GM18858 (cell line): ENCODE data around the gene C10orf105.

Experiments used
- ATAC-seq: cut with Tn5 transposase; IDR thresholded peaks from one replicate; pipeline ENCODE4 v1.9.1; 2021; ENCODE audit not compliant: unreplicated experiment

The C10orf105 gene

DNA sequence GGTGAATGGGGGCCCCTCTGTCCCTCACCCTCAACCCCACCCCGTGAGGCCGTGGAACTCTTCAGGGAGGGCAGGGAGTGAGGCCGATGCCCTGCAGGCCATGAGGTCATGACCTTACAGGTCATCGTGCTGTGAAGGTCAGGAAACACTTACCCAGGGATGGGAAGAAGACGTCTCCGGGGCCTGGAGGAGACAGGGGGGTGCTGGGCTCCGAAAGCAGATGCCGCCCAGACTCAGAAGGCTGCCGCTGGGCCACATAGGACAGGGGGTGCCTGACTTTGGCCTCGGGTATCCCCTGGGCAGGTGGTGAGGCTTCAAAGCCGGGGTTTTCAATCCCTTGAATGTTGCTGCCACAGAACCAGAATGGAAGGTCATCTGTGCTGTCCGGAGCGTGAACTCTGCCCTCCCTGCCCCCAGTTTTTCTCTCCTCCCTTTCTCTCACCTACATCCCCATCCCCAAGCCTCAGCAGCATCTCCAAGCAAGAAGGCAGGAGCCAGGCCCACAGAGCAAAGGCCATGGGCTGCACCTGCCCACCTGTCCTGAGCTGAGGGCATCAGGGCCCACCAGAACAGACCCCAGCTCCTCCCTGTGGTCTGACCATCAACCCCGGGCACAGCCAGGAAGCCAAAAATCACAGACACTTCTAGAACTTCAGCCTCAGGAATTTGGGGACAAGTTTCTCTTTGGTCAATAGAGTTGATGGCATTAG, 32.1 kb upstream of the C10orf105 start:
- no peak for ATAC-seq

DNA sequence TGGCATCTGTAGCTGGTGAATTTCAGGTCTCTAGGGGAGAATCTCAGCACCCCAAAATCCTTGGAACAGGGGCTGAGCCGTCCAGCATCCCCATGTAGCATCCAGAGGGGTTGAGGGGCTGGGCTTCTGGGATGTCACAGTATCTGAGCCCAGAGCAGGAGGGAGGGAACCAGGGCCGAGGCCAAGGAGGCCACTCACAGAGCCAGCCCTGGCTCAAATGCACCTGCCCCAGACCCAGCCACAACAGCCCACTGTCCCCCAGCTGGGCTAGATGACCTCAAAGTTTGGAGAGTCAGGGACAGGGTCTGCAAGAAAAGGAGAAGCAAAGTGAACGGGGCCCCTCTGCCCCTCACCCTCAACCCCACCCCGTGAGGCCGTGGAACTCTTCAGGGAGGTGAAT, 31.4 kb upstream of the C10orf105 start:
- ATAC-seq: no peak

DNA sequence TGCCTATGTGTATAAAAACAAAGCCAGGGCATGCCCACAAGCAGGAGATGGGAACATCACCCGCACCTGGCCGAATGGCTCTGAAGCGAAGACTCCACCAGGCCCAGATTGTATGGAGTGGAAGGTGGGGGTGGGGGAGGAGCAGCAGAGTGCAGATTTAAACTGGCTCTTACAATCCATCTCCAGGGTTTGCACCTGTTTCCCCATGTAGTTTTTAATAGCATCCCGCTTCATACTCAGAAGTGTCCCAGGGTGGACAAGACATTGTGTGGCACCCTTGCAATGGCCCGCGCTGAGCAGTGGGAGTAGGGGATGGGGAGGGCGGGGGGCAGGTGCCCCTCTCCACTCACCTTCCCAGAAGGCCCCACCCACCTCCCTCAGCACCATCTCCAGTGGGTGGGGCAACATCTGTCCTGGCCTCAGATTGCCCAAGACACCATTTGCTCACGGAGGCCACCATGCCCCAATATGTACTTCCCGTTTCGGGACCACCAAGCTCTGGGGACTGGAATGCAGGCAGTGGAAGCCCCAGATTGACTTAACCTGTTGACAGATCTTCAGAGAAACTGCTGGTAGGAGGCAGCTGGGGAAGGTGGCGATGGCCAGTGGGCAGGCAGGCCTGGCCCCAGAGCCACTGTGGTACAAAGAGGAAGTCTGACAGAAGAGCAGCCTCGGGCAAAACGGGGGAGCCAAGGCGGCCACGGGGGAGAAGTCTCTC, 30.7 kb upstream of the C10orf105 start:
- ATAC-seq: no peak

DNA sequence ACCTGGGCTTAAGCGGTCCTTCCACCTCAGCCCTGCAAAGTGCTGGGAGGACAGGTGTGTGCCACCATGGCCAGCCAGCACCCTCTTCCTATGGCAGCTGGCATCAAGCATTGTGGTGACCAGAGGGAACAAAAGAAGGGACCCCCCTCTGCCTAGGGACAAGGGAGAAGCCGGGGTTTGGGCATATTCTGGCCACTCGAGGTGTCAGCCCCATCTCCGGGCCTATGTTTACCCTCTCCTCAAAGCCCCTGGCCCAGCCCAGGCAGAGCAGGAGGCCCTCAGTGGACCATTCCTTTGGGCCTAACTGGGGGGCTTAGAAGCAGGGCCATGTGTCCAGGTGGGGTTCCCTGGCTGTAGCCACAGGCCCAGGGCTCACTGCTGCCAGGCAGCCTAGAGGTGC, 29.8 kb upstream of the C10orf105 start:
- no peak for ATAC-seq

DNA sequence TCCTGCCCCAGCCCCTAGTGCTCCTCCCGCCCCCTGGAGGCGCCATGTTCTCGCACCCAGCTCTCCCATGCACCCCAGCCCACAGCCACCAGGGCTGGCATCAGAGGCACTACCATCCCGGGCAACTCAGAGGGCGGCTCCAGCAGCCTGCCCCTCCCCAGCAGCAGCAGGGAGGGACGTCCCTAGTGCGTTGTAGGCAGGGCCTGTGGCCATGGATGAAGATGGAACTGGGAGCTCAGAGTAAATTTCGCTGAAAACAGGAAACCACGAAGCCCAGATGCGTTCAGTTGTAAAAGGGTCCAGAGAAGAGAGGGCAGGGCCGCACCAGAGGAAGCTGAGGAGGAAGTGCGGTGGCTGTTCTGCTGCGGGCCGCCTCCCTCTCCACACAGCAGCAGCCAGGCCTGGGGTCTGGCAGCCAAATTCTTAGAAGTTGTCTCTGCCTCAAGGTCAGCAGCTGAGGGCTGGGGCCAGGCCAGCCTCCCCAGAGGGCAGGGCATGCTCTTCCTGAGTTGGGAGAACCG, 29.2 kb upstream of the C10orf105 start:
- no peak for ATAC-seq

DNA sequence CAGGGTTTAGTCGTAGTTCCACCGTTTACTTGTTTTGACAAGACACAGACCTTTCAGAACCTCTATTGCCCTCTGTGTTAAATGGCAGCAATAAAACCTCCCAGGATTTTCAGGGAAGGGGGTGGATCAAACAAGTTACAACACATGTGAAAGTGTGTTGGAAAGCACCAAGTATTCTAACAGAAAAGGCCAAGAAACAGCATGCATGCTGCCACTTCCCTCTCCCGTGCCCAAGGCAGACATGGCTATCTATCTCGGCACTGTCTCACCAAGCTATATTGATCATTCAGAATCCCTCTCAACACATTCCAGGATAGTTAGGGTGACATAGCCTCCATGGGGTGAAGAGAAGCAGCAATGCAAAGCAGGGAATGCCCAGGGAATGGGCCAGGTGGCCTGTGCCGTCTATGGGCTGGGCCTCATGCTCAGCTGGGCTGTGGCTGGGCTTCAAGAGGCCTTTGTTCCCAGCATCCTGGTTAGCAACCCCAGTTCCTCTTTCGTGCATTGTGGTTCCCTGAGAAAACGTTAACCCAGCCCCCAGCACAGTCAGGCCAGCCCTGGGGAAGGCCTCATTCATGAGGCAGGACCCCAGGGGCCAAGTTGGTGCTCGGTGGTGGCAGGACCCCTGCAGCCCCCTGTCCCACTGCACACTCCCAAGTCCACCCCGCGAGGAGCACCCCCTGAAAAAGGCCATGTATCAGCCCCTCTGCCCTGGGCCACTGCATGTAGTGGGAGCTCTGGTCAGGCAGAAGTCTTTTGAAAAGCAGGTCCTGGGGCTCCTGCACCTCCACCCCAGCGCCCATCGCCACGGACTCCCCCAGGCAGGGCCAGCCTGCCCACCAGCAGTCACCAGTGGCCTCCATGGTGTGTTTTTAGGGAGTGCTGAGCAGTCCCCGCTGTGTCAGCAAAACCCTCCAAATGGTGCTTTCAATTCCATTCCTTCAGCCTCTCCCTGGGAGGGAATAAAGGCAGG, 28.3 kb upstream of the C10orf105 start:
- no peak for ATAC-seq

DNA sequence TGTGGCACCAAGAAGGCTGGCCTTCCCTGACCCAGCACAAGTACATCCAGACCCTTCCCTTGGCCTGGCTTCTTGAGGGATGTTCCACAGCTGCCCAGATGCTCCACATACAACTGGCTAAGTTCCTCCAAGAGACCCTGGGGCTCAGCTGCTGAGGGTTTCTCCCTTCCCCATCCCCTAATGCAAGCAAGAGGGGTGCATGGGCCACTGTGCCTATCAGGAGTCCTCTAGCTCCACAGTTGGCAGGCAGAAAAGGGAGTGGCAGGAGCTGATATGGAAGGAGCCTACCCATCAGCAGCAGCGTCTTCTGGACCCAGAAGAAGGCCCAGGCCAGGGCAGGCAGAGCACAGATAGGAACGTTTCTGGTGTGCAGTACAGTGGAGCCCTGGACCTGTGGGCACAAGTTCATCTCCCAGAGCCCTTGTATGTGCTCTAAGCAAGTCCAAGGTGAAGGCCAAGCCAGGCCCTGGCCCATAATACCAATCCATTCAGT, 27.5 kb upstream of the C10orf105 start:
- ATAC-seq: no peak

DNA sequence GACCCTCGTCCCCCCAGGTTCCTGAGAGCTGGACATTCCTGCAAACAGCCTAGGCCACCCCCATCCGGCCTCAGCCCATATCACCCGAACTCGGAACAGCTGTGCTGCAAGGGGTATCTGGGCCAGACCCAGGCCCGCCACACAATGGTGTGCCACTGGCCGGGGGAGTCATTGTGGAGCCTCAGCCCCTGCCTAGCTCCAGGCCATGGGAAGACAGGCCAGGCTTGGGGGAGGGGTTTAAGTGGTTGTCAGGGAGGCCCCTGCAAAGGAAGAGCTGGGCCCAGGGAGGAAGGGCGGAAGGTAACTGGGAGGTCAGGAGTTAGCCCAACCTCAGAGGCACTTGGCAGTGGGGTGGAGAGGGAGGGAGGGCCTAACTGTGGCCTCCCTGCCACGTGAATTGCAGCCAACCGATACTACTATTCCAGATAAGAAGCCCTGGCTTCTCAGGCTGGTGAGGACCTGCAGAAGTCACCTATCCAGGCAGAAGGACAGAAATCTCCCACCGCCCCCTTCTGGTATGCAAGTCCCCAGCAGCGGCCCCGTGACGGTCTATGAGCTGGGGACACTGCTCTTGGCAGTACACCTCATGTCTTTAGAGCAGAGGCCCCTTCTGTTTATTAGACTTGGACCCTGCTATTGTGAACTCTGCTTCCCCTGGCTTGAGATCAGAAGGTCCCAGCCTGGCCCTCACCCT, 26.9 kb upstream of the C10orf105 start:
- ATAC-seq: no peak

DNA sequence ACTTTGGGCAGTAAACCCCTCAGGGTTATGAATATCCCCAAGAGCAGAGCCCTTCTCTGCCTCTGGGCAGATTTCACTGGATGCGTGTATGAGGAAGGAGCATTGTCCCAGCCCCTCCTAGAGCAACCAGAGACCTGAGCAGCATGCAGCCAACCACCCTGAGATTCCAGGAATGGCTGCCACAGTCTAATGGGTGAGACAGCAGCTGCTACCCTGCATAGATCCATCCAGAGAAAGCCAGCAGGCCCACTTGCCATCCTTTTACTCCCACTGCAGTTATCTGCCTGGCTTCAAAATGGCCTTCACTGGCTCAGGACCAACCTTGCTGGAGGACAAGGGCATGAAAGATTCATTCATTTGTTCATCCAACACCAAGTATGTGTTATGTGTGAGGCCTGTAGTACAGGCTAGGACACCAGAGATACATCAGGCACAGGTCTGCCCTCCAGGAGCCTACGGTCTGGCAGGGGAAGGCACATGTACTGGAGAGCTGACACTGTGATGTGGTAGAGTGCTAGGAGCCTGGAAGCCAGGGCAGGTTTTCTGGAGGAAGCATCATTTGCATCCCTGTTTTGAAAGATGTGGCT, 26.2 kb upstream of the C10orf105 start:
- ATAC-seq: no peak

DNA sequence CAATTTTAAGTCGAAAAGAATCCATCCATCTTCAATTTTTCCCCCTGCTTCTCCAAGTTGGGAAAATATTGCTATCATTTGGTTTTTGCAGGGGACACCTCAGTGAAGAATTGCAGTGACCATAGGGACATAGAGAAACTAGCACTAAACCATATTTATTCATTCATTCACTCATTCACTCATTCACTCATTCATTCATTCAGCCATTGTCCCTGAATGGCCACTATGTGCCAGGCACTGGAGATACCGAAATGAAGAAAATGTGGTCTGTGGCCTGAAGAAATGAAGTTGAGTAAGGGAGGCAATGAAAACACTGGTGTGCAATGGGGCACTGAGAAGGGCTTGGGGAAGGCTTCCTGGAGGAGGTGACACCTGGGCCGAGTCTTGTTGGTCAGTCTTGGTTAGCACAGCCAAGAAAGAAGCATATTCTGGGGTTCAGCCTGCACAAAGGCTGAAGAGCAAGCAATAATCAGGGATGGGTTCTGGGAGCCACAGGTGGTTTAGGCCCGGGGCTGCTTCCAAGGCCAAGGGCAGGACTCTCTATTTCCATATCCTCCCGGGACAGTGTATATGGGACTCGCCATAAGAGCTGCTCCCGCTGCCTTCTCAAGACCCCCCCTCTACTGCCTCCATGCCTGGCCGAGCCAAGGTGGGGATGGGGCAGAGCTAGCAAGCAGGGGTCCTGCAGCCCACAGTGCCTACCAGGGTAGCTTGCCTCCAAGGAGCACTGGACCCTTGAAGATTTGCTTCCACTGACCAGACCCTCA, 25.5 kb upstream of the C10orf105 start:
- ATAC-seq: no peak

DNA sequence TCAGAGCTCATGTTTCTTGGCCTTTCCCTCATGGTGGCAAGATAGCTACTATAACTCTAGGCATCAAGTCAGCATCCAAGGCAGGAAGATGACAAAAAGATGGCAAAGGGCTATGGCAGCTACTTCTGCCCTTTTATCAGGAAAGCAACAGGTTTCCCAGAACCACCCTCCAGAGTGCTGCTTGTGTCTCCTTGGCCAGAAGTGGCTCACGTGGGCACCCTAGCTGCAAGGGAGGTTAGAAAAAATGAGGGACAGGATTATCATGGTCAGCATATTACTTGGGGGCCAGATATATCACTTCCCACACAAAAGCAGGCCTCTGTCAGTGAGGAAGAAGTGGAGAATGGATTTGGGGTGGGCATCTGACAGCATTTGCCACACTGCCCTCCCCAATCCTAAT, 24.3 kb upstream of the C10orf105 start:
- no peak for ATAC-seq

DNA sequence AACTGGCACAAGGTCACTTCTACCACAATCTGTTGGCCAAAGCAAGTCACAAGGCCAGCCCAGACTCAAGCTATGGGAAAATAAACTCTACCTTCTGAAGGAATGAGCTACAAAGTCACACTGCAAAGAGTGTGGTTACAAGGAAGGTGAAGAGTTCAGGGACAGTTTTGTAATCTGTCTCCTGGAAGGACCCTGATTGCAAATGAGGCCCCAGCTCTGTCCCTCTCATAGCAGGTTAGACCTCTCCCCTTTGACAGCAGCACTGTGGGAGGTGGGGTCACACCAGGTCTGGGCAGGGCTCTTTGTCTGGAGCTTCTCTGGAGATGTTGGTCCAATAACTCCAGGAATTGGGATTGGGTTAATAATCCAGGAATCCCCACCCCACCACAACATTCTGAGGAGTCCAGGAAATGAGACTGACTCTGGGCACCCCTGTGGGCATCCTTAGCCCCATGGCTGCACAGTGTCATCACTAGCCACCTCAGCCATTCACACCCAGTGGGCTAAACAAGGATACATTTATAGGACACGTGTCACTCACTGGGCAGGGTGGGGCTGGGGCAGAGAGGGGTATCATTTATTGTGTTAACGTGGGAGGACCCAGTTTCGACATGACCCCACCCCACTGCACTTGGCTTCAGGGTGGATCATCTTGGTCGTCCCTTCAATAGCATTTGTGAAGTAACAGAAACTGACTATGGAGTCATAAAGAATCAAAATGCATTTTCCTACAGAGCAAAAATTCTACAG, 23.7 kb upstream of the C10orf105 start:
- ATAC-seq: no peak

DNA sequence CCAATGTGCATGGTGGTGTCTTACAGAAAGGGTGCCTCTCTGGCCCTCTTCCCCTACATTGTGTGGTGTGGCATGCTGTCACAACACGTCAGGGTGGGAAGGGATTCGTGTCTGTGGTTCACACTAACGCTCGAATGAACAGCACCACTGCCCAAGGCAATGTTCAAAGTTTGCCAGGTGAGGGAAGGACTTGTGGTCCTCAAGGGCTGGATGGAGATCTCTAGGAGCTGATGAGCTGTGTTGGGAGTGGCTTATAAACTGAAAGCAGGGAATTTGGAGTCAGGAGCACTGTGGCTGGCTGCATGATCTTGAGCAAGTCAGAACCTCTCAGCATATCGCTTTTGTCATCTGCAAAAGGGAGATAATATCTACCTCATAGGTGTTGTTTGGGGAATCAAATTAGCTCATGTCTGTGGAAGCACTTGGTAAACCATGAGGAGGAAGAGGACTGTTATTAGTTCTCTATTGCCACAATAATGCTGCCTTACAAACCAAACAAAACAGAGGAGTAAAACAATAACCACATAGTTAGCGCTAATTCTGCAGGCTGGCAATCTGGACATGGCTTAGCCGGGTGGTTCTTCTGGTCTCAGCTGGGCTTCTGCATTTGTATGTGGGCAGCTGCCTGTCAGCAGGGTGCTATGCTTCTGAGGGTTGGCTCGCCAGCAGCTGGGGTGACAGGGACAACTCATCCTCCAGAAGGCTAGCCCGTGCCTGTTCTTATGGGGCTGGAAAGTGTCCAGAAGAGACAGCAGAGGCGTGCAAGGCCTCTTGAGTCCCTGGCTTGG, 22.9 kb upstream of the C10orf105 start:
- no peak for ATAC-seq

DNA sequence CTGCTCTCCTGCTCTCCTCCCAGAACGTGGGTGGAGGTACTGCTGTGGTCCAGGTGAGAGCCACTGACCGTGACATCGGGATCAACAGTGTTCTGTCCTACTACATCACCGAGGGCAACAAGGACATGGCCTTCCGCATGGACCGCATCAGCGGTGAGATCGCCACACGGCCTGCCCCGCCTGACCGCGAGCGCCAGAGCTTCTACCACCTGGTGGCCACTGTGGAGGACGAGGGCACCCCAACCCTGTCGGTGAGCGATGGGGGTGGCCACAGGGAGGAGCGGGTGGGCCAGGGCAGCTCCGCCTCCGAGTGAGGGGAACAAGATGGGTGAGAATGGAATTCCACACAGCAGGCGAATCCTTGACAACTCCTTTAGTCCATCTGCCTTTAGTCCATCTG, 22.1 kb upstream of the C10orf105 start:
- ATAC-seq: no peak

DNA sequence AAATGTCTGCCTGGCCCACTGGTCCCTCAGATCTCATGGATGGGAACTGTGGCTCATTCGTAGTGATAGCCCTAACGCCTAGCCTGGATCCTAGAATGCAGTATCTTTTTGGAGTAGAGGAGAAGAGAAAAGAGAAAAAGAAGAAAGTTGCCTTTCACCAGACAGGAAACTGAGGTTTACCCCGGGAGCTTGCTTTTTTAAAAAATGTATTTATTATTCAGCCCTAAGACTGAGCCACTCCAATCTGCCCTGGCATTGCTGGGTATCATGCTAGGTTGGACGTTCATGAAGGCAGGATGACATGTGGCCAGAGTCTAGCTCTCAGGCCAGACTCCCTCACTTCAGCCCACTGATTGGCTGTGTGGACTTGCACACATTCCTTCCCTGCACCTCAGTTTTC, 21.5 kb upstream of the C10orf105 start:
- no peak for ATAC-seq

DNA sequence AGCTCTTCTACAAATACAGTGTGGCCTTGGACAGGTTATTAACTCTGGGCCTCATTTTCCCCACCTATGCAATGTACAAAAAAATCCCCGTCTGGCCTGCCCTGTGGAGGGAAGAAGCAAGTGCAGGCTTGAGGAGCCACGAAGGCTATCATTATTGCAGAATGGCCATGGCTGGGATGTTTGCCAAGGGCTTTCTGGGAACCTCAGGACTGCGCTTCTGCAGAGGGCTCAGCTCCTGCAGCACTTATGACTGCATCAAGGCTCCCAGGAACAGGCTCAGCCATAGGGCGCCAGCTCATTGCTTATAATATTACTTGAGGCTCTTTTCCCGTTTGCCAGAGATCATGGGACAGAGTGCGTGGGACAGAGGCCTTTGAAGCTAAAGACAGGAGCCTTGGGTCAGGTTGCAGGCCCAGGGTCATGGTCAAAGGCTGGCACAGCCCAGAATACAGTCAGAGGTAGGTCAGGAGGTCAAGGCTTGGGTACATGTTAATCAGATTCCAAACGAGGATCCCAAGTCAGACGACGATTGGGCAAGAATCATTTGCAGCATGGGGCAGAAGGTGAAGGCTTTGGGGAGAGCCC, 20.6 kb upstream of the C10orf105 start:
- ATAC-seq: no peak

DNA sequence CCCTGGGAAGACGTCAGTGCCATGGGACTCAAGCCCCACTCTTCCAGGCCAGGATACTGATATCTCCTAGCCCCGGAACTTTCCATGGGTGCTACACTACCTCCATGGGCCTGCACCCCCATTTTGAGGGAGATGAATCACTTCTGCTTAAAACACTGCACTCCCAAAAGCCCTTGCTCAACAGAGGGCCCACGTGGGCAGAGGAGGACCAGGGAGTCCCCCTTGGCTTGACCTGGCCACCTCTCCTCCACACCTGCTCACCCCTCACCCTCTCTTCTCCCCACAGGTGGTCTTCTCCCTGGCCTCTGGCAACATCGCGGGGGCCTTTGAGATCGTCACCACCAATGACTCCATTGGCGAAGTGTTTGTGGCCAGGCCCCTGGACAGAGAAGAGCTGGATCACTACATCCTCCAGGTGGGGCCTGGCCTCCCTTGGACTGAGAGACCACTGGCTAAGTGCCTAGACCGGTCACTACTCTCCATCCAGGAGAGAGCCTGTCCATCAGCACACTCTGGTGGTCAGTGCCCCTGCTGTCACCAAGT, 19.9 kb upstream of the C10orf105 start:
- no peak for ATAC-seq
